ENCODE results near the gene TOLLIP. TPM values are rescaled to one million over a fixed set of nuclear protein-coding genes. Genes with fewer than 3 reads are reported as not detected.

The TOLLIP gene
- total RNA-seq, 1 experiment from 2014 or later: 11.8 TPM

DNA sequence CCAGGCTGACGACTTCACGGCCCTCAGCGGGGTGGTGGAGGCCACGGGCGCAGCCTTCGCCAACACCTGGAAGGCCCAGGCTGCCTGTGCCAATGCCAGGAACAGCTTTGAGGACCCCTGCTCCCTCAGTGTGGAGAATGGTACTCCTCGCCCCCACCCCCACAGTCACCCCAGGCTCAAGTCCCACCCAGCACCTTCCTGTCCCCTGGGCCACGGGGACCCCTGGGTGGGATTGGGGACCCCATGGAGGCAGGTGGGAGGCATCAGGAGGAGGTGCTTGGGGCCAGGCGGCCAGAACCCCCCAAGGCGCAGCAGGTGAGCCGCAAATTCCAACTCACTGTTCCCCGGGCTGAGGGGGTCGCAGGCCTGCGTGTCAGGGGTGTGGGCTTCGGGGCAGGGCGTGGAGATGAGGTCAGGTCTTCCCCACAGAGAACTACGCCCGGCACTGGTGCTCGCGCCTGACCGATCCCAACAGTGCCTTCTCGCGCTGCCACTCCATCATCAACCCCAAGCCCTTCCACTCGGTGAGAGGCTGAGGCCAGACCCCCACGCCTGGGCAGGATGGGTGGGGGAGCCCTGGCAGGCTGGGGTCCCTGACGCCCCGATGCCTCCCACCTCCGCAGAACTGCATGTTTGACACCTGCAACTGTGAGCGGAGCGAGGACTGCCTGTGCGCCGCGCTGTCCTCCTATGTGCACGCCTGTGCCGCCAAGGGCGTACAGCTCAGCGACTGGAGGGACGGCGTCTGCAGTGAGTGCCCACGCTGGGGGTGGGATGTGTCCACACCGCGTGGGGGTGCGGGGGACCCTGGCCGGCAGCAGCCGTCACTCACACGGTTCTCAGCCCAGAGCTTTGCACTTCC lies 77.2 kb downstream of the TOLLIP start:
- DNase-seq (ENCODE audit: low read depth): no peak

DNA sequence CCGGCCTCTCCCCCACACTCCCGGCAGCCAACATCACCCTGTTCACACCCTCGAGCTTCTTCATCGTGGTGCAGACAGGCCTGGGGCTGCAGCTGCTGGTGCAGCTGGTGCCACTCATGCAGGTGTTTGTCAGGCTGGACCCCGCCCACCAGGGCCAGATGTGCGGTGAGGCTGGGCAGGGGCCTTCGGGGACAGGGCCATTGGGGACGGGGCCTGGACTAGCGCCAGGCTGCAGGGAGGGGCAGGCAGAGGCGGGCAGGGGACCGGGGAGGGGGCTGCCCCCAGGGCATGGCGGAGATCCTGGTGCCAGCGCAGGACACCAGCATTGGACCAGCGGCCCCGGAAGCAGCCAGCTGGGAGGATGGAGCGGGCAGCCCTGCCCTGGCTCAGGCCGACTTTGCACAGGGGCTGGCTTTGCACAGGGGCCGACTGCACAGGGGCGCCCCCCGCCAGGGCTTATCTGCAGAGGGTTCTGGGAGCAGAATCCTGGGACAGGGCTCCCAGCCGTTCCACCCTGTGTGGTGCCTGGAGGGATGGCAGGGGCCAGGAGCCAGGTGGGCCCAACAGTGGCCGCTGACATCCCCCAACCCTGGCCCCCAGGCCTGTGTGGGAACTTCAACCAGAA lies 77.9 kb downstream of the TOLLIP start:
- no peak for DNase-seq (ENCODE audit: low read depth)

DNA sequence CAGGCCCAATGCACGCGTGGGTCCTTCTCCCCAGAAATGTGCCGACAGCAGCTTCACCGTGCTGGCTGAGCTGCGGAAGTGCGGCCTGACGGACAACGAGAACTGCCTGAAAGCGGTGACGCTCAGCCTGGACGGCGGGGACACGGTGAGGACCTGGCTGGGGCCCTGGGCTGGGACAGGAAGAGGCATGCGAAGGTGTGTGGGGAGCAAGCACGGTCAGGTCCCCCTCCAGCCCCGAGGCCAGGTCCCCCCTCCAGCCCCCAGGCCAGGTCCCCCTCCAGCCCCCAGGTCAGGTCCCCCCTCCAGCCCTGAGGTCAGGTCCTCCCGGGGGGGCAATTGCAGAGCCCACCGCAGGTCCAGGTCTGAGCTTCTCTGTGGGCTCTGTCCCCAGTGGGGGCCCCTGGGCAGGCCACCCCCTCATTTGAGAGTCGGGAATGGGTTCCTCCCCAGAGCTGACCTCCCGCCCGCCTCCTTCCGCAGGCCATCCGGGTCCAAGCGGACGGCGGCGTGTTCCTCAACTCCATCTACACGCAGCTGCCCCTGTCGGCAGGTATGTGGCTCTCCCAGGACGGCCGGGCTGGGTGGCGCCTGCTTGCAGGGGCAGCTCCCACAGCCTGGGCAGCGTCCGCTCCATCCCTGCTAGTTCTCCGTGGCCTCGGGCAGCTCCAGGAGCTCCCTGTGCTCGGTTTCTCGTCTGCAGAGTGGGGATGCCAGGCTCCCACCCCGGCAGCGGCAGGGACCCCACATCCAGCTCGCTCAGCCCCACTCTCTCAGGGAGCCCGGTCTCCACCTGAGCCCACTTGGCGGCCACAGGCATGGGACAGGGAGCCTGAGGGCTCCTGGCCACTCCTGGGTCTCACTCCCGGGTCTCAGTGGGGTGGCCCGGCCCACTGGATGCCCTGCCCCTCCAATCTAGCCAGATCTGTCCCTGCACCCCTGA lies 78.7 kb downstream of the TOLLIP start:
- no peak for DNase-seq (ENCODE audit: low read depth)

DNA sequence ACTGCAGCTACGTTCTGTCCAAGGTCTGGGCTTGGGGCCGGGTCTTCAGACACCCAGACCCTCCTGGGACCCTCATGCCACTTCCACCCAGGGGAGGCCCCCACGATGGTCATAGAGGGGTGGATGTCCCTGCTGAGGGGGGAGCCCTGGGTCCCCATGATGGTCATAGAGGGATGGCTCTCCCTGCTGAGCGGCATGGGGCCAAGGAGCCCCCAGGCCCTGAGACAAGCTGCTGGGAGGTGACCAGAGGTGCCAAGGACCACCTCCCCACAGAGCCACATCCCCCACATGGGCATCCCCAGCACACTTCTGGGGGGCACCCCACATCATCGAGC lies 79.3 kb downstream of the TOLLIP start:
- DNase-seq (ENCODE audit: low read depth): no peak

DNA sequence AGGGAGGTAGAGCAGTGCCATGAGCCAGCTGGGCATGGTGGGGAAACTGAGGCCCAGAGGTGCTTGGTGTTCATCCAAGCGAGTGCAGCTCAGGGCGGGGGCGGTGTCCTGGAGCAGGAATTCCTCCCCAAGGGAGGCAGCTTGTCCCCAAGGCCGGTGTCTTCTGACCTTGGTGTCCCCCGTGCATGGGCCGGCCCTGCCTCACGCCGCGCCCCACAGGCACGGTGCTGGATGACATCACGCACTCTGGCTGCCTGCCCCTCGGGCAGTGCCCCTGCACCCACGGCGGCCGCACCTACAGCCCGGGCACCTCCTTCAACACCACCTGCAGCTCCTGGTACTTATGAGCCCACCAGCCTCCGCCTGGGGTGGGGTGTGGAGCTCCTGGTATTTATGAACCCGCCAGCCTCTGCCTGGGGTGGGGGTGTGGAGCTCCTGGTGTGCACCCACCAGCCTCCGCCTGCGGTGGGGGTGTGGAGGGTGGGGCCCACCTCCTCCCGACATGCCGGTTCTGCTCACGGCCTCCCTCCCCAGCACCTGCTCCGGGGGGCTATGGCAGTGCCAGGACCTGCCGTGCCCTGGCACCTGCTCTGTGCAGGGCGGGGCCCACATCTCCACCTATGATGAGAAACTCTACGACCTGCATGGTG lies 79.8 kb downstream of the TOLLIP start:
- DNase-seq (ENCODE audit: low read depth): no peak

DNA sequence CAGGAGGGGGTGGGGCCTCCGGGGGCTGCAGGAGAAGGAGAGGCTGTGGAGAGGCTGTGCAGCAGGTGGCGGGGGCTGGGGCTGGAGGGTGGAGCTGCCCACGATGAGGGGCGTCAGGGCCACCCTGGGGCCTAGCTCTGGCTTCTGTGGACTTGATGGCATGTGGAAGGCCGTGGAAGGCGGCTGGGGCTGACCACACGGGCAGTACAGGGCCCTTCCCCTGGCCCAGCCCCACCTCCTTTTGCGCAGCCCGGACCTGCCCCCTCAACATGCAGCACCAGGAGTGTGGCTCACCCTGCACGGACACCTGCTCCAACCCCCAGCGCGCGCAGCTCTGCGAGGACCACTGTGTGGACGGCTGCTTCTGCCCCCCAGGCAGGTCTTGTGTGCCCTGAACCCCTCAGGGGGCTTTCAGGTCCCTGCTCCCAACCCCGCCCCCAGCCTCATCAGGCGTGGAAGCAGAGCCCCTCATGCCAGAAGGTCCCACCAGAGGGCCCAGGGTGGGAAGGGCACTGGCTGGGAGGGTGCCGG lies 80.4 kb downstream of the TOLLIP start:
- no peak for DNase-seq (ENCODE audit: low read depth)

DNA sequence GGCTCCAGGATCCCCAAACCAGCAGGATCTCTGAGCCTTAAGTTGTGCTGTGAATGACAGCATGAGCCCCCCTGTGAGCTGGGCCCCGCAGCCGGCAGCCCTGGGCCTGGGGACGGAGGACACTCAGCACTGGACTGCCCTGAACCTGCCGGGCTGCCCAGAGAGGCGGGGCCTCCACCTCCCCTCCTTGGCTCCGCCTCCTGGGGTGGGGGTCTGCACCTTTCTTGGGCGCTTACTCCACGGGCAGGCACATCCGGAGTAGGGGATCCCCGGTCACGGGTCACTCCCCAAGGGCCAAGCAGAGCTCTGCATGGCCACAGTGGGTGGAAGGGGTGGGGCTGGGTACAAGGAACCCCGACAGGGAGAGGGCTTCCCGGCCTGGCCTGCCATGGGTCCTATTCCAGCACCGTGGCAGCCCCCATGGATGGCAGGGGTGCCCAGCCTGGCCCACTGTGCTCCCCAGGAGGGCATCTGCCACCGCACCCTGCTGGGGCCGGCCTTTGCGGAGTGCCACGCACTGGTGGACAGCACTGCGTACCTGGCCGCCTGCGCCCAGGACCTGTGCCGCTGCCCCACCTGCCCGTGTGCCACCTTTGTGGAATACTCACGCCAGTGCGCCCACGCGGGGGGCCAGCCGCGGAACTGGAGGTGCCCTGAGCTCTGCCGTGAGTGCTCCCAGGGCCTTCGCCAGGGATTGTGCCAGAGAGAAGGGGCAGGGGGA lies 81.2 kb downstream of the TOLLIP start:
- DNase-seq (ENCODE audit: low read depth): no peak

DNA sequence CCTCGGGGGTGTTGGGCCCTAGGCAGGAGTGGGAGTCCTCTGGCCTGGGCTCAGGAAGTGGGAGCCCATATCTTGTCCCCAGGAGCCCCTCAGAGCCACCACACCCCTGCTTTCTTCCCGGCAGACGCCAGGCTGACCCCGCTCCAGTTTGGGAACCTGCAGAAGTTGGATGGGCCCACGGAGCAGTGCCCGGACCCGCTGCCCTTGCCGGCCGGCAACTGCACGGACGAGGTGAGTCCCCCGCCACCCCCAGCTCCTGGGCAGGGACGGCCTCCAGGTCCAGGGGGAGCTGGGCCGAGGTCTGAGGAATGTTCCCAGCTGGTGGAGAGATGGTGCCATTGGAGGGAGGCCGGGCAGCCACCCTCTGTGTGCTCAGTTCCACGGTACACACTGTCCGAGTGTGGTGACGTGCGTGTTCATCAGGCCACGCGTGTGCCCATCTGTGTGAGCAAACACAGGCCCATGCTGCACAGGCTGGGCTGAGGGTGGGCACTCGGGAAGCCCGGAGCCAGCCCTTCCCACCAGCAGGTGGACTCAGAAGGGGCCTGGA lies 81.8 kb downstream of the TOLLIP start:
- DNase-seq (ENCODE audit: low read depth): no peak

DNA sequence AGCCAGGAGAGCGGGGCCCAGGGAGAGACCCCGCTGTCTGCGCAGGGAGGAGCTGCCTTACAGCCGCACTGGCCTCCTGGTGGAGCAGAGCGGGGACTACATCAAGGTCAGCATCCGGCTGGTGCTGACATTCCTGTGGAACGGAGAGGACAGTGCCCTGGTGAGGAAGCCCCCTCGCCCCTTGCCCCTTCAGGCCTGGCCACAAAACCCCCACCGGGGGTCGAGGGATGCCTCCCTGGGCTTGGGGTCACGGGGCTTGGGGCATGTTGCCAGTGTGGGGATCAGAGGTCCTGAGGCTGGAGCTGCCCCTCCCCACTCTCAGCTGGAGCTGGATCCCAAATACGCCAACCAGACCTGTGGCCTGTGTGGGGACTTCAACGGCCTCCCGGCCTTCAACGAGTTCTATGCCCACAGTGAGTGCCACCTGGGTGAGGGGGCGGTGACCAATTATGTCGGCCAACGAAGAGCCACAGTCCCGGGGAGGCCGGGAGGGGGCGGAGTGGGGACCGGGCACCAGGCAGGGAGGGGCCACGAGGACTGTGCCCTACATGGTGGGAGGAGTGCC lies 82.4 kb downstream of the TOLLIP start:
- no peak for DNase-seq (ENCODE audit: low read depth)

DNA sequence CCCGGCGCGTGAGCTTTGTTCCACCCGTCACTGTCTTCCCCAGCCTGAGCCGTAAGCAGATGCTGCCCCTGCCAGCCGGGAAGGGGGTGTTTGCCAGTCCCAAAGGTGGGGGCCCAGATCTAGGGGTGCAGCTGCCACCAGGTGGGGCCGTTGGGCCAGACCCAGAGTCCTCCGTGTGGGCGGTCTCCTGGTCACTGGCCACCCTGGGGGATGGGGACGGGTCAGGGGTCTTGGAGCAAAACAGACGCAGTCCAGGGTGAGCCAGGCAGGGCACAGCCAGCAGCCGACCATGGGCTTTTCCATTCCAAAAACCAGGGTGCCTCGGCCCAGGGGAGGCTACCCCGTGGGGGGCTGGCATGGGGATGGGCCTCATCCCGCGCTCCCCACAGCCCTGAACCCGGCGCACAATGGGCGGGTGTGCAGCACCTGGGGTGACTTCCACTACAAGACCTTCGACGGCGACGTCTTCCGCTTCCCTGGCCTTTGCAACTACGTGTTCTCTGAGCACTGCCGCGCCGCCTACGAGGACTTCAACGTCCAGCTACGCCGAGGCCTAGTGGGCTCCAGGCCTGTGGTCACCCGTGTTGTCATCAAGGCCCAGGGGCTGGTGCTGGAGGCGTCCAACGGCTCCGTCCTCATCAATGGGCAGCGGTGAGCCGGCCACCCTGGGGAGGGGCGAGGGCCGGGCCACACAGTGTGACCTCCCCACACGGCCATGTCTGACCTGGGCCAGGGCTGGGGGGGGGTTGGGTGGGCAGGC lies 83.0 kb downstream of the TOLLIP start:
- DNase-seq (ENCODE audit: low read depth): no peak

DNA sequence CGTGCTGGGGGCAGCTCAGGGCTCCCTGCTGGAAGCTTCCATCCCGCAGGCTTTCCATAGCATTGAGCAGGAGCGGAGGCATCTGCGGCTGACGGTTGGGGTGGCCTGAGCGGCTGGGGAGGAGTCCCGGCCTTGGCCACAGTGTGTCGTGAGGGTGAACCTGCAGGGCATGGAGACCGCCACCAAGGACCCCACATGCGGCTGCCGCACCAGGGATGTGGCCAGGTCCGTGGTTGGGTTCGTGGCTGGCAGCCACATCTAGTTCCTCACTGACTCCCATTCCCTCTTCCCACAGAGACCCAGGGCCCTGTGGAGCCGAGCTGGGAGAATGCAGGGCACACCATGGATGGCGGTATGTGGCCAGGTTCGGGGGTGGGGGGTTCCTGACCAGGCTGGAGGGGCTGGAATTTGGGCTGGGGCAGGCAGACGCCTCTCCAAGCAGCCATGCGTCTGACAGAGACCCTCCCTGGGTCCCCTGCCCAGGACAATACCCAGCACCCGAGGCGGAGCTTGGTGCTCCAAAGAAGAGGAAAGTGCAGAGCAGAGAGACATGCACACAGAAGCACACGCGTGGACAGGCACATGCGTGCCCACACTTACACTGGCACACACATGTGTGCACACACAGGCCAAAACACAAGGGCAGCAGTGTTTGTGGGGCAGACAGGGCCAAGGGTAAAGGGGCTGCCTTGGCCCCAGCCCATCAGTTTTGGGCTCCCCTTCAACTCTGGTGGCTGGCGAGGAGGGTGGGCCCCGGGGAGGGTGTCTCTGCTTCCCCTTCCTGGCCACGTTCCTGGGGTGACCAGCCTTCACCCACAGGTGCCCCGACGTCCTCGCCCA lies 83.8 kb downstream of the TOLLIP start:
- DNase-seq (ENCODE audit: low read depth): no peak

DNA sequence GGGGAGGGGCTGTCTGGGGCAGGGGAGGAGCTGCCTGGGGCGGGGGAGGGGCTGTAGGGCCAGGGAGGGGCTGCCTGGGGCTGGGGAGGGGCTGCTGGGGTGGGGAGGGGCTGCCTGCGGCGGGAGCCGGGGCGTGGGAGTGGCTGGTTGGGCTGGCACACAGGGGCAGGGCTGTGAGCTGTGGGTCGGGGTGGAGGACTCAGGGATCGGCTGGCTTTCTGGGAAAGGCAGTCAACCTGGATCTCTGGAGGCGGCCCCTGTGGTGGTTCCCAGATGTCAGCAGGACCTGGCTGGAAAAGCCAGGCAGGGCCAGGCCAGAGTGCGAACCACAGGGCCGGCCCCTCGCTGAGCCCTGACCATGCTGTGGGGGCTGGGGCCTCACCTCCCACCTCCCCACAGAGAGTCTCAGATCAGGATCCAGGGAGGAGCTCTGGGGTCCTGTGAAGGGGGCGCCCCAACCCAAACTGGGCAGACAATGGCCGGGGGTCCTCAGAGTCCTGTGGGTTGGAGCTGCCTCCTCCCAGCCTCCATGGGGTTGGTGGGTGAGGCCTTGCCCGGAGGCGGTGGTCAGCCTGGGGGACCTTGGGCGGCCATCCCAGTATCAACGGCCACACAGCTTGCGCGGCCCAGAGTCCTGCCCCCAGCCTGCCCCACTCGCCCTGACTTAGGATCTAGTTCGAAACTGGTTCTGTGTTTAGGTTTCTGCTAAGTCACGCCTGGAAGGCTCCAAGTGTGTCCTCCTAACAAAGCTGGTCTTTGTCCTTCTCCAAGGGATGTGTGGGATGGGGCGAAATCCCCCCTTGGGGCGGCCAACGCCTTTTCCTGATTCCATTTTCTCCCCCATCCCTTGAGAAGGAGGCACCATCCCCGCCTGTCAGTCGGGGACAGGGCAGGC lies 84.7 kb downstream of the TOLLIP start:
- DNase-seq (ENCODE audit: low read depth): peak; percentile 28

Other genes with a start within 250 kb of the TOLLIP start
- not detected in 2 replicates for gene MUC2, start 234.8 kb downstream of the TOLLIP start, total RNA-seq (2014; rRNA removed; shearing (Covaris generic))
- gene MUC5AC, start 151.7 kb downstream of the TOLLIP start, total RNA-seq (2014; rRNA removed; shearing (Covaris generic)): not detected in 2 replicates
- gene MUC5B, start 86.6 kb downstream of the TOLLIP start, total RNA-seq (2014; rRNA removed; shearing (Covaris generic)): not detected in 2 replicates
- not detected in 2 replicates for gene BRSK2, start 80.3 kb upstream of the TOLLIP start, total RNA-seq (2014; rRNA removed; shearing (Covaris generic))
- 15.1 and 24.3 TPM in 2 replicates for gene MOB2, start 177.1 kb upstream of the TOLLIP start, total RNA-seq (2014; rRNA removed; shearing (Covaris generic))

Data from RPMI7951 (cell line).